Limb (tissue), 2 donors: ENCODE data around the gene GAK.

ENCODE experiments used
- DNase-seq, 2 donors: peaks; one replicate each; pipeline ENCODE4 v3.0.0-alpha.2; 2016; ENCODE audit errors: extremely low spot score in 2 of 2

GAK gene

DNA sequence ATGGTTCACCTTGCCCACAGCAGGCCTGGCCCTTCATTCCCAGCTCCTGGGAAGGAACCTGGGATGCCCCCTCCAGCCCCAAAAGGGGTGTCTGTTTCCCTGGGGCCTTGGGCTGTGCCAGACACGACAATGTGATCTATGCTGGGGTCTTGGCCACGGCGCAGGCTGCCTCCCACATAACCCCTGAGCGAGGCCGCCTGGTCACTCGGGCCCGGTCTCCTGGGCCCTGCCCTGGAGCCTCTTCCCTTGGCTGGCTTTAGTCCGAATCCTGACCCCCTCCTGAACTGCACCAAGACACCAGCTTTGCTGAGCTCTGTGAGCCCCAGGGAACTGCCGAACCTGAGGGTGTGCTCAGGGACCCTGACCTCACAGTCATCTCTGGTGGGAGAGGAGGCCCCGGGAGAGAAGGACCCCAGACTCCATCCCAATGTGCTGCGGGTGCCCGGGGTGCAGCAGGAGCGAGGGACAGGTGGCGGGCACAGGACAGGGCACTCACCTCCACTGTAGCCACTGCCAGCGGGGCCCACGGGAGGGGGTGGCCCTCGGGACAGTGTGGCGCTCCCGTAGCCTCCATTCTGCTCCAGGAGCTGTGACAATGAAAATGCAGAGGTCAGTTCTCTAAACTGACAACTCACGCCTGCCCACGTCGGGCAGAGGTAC lies 42.0 kb downstream of the GAK start:
- DNase-seq = no peak

GRCh38 chr4:889516-889915 lies 42.6 kb downstream of the GAK start:
- no peak for DNase-seq

GRCh38 chr4:888029-888428 lies 44.1 kb downstream of the GAK start:
- no peak for DNase-seq

DNA sequence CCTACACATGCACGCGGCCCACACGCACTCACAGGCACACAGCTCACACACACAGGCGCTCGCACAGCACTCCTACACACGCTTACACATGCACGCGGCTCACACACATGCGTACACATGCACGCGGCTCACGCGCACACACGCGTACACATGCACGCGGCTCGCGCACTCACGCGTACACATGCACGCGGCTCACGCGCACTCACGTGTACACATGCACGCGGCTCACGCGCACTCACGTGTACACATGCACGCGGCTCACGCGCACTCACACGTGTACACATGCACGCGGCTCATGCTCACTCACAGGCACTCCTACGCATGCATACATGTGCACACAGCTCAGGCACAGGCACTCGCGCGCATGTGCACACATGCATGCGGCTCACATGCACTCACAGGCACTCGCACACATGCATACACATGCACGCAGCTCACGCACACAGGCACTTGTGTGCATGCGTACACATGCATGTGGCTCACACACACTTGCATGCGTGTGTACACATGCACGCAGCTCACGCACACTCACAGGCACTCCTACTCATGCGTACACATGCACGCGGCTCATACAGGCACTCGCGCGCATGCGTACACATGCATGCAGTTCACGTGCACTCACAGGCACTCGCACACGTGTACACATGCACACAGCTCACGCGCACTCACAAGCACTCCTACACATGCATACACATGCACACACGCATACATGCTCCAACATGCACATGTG lies 44.9 kb downstream of the GAK start:
- DNase-seq = no peak

DNA sequence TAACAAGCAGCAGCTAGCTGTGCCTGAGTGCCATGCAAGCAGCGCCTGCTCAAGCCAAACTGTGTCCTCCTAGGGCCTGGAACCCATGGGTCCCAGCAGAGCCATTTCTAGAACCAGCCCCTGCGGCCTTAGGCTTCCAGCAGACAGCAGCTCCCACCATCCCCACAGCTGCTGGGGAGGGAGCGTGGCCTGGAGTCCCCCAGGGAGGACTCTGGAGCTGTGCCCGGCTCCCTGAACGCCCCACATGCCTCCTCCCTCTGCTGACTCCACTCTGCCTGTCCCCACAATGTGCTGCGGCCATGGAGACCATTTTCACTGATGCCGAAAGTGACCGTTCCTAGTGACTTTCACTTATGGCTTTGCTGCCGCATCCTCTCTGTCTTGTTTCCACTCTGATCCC lies 45.9 kb downstream of the GAK start:
- DNase-seq = no peak

DNA sequence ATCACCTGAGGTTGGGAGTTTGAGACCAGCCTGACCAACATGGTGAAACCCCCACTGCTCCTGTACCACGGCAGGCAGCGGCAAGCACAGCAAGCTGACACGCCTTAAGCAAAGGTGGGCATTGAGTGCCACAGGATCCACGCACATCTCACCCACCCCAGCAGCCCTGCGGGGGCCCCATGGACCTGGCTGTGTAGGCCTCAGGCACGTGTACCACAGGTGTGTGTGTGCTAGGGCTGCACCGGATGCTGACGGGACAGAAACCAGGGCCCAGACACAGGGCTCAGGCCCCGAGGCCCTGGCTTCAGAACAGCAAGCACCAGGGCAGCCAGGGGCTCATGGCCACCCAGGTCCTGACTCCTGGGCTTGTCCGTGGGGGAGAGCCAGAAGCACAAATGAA lies 46.8 kb downstream of the GAK start:
- DNase-seq = no peak

DNA sequence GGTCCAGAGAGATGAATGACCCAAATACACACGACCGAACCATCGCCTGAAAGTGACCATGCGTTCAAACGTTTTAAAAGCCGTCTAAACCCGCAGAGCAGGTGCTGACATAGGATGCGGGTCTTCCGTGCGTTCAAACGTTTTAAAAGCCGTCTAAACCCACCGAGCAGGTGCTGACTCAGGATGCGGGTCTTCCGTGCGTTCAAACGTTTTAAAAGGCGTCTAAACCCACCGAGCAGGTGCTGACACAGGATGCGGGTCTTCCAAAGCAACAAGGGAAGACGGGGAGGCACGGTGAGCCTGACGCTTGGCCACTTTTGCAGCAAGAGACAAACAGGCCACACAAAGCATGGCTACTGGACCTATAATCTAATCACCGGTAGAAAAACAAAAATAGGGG lies 47.2 kb downstream of the GAK start:
- DNase-seq = no peak

GRCh38 chr4:884259-884658 lies 47.9 kb downstream of the GAK start:
- DNase-seq = no peak

DNA sequence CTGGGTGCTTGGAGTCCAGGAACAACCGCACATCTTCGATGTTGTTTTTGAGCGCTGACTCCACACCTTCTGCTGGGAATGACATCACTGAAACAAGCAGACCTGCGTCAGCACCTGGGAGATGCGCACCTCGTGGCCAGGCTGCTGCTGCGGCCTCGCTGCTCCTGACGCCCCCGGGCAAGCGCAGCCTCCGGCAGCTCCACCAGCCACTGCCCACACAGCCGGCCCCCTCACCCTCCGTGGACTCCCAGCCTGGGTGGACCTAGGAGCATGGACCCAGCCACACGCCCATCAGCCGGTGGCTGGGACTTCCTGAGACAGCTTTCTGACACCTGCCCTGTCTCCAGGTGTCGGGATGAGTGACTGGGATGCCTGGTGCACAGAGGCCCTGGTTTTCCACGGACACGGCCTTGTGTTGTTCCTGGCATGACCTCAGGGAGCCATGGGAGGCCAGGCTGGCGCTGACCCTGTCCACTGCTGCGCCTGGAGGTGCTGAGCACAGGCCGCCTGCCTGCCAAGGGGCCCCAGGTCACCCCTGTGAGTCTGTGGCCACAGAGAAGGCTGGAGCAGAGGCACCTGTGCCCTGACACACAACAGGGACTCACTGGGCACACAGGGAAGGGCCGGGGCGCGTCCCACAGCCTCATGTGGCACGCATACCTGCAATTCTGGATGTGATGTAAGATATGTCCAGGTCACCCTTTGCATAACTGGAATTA lies 48.6 kb downstream of the GAK start:
- DNase-seq = no peak

GRCh38 chr4:882646-883045 lies 49.5 kb downstream of the GAK start:
- DNase-seq = no peak

DNA sequence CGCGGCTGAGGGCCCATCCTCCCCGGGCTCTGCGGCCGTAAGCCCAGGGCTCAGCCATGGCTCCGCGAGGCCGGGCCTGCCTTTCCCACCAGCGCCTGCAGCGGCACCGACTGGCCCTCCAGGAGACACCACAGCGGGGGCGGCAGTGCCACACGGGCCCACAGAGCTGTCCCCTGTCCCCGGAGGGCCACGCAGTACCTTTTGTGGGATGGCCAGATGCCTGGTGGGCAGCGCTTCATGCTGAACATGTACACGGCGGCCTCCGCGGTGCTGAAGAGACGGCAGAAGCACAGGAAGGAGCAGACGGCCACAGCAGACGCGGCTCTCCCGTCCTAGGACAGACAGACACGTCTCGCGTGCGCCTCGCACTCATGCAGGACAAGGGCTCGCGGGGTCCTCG lies 50.4 kb downstream of the GAK start:
- no peak for DNase-seq

GRCh38 chr4:880684-881405 lies 51.3 kb downstream of the GAK start:
- no peak for DNase-seq

GRCh38 chr4:879729-880077 lies 52.4 kb downstream of the GAK start:
- DNase-seq = no peak

DNA sequence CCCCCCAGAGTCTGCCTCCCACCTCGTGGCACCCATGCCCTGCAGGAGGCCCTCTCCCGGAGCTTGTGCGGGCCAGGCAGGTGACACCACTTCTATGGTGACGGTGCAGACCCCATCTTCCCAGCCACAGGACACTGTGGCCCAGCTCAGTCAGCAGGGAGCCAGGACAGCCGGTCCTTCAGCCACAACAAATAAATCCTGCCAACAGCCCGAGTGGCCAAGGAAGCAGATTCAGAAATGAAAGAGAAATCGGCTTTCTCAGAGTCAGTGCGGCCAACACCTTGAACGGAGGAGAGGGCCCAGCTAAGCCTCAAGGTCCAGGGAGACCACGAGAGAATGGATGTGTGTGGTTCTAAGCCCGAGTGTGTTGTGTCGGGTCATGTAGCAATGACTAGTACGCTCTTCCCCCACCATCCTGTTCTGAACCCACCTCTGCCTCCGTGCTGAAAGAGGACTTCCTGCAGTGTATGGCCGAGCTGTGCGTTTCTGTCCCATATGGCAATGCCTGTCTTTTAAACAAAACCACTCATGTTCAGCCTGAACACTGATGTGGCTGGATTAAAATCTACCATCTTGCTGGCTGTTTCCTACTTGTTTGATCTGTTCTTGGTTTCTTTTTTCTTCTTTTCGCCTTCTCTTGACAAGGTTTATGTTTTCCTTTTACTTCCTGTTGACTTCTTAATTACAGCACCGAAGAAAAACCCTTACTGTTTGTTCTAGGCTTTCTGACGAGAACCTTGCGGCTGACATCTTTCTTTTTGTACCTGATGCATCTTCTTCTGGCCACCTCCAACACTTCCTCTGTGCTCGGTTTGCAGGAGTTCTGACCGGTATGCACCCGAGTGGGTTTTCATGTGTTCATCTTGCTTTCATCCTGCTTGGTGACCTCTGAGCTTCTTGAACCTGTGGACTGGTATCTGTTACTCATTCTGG lies 53.1 kb downstream of the GAK start:
- DNase-seq = no peak

- no peak for DNase-seq
Measured at GRCh38 chr4:877502-877901, 54.6 kb downstream of the GAK start.

DNA sequence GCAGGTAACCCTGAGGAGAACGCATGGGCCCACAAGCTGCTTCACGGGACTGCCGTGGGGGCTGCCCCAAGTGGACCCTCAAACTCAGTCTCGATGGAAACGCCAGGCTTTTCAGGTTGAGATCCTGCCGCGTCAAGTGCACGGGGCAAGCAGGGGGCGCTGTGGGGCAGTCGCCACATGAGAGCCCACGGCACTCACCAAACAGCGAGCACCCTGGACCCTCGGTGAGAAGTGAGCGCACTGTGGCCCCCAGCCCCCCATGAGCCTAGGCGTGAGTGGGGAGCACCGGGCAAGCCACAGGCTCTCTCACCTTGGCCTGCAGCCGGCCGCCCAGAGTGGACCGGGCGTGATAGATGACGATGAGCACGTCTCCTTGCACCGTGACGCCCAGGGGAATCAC lies 55.3 kb downstream of the GAK start:
- no peak for DNase-seq

- no peak for DNase-seq
Measured at GRCh38 chr4:875818-876423, 56.2 kb downstream of the GAK start.

GRCh38 chr4:874971-875817 lies 56.9 kb downstream of the GAK start:
- DNase-seq = no peak

GRCh38 chr4:874056-874455 lies 58.1 kb downstream of the GAK start:
- peak in 1 of 2 donors; percentile 8 for DNase-seq
